22Rv1 (cell line): ENCODE data around the gene FAM47E.

ENCODE experiments used
- ZFX ChIP-seq: fragments of 450-650 bp; IDR thresholded peaks from 2 replicates; pipeline ENCODE4 v1.6.1; 2017; ENCODE audit warnings: antibody characterized with exemption, borderline replicate concordance
- TF ChIP-seq, protein P1 (sequence below): fragments of 450-650 bp; IDR thresholded peaks from 2 replicates; pipeline ENCODE4 v1.5.1; 2017; ENCODE audit warnings: mild to moderate bottlenecking

DNA sequence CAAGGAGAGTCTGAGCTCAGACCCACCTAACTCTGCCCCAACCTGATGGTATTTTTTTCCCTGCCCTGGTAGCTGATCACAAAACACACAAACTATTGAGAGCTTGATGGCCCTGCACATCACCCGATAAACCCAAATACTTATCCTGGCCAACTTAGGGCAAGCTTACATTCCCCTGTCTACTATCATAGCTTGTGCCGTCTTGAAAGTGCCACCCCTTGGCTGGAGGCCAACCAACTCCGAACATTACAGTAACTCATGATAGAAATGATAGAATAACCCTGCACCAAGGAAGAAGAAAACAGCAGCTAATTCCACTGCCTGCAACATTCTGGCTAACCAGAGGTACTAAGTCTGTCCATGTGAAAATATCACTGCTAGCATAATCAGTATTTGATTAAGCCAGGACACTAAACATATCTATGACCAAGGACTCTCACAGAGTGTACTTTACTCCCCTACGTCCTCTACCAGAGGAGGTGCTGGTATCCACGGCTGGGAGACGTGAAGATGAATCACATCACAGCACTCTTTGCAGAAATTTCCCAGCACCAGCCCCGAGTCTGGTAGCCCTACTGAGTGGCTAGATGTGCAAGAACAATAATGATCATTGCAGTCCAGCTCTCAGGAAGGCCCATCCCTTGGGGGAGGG lies 63.9 kb downstream of the FAM47E start:
- TF ChIP-seq, protein P1, sequence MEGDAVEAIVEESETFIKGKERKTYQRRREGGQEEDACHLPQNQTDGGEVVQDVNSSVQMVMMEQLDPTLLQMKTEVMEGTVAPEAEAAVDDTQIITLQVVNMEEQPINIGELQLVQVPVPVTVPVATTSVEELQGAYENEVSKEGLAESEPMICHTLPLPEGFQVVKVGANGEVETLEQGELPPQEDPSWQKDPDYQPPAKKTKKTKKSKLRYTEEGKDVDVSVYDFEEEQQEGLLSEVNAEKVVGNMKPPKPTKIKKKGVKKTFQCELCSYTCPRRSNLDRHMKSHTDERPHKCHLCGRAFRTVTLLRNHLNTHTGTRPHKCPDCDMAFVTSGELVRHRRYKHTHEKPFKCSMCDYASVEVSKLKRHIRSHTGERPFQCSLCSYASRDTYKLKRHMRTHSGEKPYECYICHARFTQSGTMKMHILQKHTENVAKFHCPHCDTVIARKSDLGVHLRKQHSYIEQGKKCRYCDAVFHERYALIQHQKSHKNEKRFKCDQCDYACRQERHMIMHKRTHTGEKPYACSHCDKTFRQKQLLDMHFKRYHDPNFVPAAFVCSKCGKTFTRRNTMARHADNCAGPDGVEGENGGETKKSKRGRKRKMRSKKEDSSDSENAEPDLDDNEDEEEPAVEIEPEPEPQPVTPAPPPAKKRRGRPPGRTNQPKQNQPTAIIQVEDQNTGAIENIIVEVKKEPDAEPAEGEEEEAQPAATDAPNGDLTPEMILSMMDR: no peak
- TF ChIP-seq ZFX: no peak
